Femur (tissue), 1 donor: ENCODE data around the gene GNG12.
A peak's percentile ranks its signal among the peaks of the same experiment; 100 is the strongest.

Experiments used
- DNase-seq: peaks from one replicate; pipeline ENCODE4 v3.0.0-alpha.2; 2017

GNG12 gene

GRCh38 chr1:67780637-67781036 is 52.6 kb downstream of the GNG12 start:
- peak; percentile 59 for DNase-seq

GRCh38 chr1:67777440-67777839 is 55.8 kb downstream of the GNG12 start:
- DNase-seq = no peak

- DNase-seq = no peak
Measured at GRCh38 chr1:67777016-67777415, 56.3 kb downstream of the GNG12 start.

- DNase-seq = no peak
Measured at GRCh38 chr1:67773462-67773861, 59.8 kb downstream of the GNG12 start.

GRCh38 chr1:67771749-67772148 is 61.5 kb downstream of the GNG12 start:
- peak; percentile 50 for DNase-seq

- no peak for DNase-seq
Measured at GRCh38 chr1:67771152-67771551, 62.1 kb downstream of the GNG12 start.

- DNase-seq = no peak
Measured at GRCh38 chr1:67769633-67770256, 63.5 kb downstream of the GNG12 start.

- no peak for DNase-seq
Measured at GRCh38 chr1:67768480-67768879, 64.8 kb downstream of the GNG12 start.

- DNase-seq = no peak
Measured at GRCh38 chr1:67767103-67767782, 66.0 kb downstream of the GNG12 start.

GRCh38 chr1:67766141-67766978 is 66.9 kb downstream of the GNG12 start:
- peak; percentile 74 for DNase-seq

GRCh38 chr1:67764633-67765032 is 68.6 kb downstream of the GNG12 start:
- no peak for DNase-seq

- DNase-seq = no peak
Measured at GRCh38 chr1:67761730-67762129, 71.5 kb downstream of the GNG12 start.

GRCh38 chr1:67761091-67761490 is 72.2 kb downstream of the GNG12 start:
- DNase-seq = no peak

GRCh38 chr1:67760030-67760821 is 73.0 kb downstream of the GNG12 start:
- peak; percentile 64 for DNase-seq

GRCh38 chr1:67759692-67760029 is 73.6 kb downstream of the GNG12 start:
- DNase-seq = no peak

- no peak for DNase-seq
Measured at GRCh38 chr1:67759066-67759465, 74.2 kb downstream of the GNG12 start.

GRCh38 chr1:67755619-67756018 is 77.6 kb downstream of the GNG12 start:
- no peak for DNase-seq

- no peak for DNase-seq
Measured at GRCh38 chr1:67755160-67755559, 78.1 kb downstream of the GNG12 start.

GRCh38 chr1:67754526-67754920 is 78.7 kb downstream of the GNG12 start:
- no peak for DNase-seq

GRCh38 chr1:67753776-67754525 is 79.3 kb downstream of the GNG12 start:
- DNase-seq = no peak

GRCh38 chr1:67752306-67752705 is 81.0 kb downstream of the GNG12 start:
- no peak for DNase-seq

GRCh38 chr1:67750691-67751054 is 82.6 kb downstream of the GNG12 start:
- no peak for DNase-seq
